HepG2 (cell line): ENCODE measurements around the gene CDH22. TPM values are rescaled to one million over a fixed set of nuclear protein-coding genes. Genes with fewer than 3 reads are reported as not detected.

Experiments used
- ARNT2 ChIP-seq: sonication (generic); formaldehyde crosslinking; IDR thresholded peaks from 2 replicates; pipeline ENCODE4 v1.8.0; 2022; ENCODE audit warnings: mild to moderate bottlenecking, low read depth, missing genetic modification reagents, moderate library complexity
- ATF7-NPFF ChIP-seq: sonication (generic); formaldehyde crosslinking; IDR thresholded peaks from 2 replicates; pipeline ENCODE4 v1.8.1; 2023; ENCODE audit warnings: mild to moderate bottlenecking, low read depth, missing genetic modification reagents, moderate library complexity
- BCL6 ChIP-seq: IDR thresholded peaks from 2 replicates; pipeline ENCODE4 v1.6.1; 2016; ENCODE audit warnings: missing genetic modification reagents, missing compliant biosample characterization
- ELF3 ChIP-seq: IDR thresholded peaks from 2 replicates; pipeline ENCODE4 v1.6.1; 2016; ENCODE audit warnings: missing genetic modification reagents, missing compliant biosample characterization
- HDAC2 ChIP-seq: sonication (generic); formaldehyde crosslinking; IDR thresholded peaks from 2 replicates; pipeline ENCODE4 v1.4.0; 2020; ENCODE audit warnings: missing genetic modification reagents
- HNRNPUL1 ChIP-seq: fragments of 200-400 bp; formaldehyde crosslinking; IDR thresholded peaks from 2 replicates; pipeline ENCODE4 v1.6.1; 2017; ENCODE audit warnings: low read depth, mild to moderate bottlenecking, low read length, moderate library complexity
- KLF13 ChIP-seq: sonication (generic); formaldehyde crosslinking; IDR thresholded peaks from 2 replicates; pipeline ENCODE4 v1.4.0; 2020; ENCODE audit warnings: mild to moderate bottlenecking, missing genetic modification reagents
- MEF2D ChIP-seq: sonication (generic); formaldehyde crosslinking; IDR thresholded peaks from 2 replicates; pipeline ENCODE4 v1.5.1; 2020; ENCODE audit warnings: mild to moderate bottlenecking, missing genetic modification reagents
- MIER2 ChIP-seq: IDR thresholded peaks from 2 replicates; pipeline ENCODE4 v1.6.1; 2016; ENCODE audit warnings: missing biosample characterization, missing genetic modification reagents
- NFE2L2 ChIP-seq: fragments of 150-350 bp; IDR thresholded peaks from 2 replicates; pipeline ENCODE4 v1.6.1; 2014; ENCODE audit warnings: low read length
- RCOR2 ChIP-seq: IDR thresholded peaks from 2 replicates; pipeline ENCODE4 v1.6.1; 2016; ENCODE audit warnings: missing biosample characterization, missing genetic modification reagents
- SAP130 ChIP-seq: IDR thresholded peaks from 2 replicates; pipeline ENCODE4 v1.6.1; 2016; ENCODE audit warnings: low read depth
- TSC22D2 ChIP-seq: sonication (generic); formaldehyde crosslinking; IDR thresholded peaks from 2 replicates; pipeline ENCODE4 v1.5.1; 2020; ENCODE audit warnings: missing genetic modification reagents, mild to moderate bottlenecking, borderline replicate concordance
- ZBTB8A ChIP-seq: sonication (generic); formaldehyde crosslinking; IDR thresholded peaks from 2 replicates; pipeline ENCODE4 v1.4.0; 2020; ENCODE audit warnings: mild to moderate bottlenecking, low read depth, missing genetic modification reagents, borderline replicate concordance
- ZFP36 ChIP-seq: fragments of 150-350 bp; IDR thresholded peaks from 2 replicates; pipeline ENCODE4 v1.6.1; 2018; ENCODE audit warnings: borderline replicate concordance, low read length, low read depth; ENCODE audit not compliant: partially characterized antibody
- ZNF20 ChIP-seq: sonication (generic); formaldehyde crosslinking; IDR thresholded peaks from 2 replicates; pipeline ENCODE4 v1.4.0; 2020; ENCODE audit warnings: mild to moderate bottlenecking, moderate library complexity, missing genetic modification reagents
- ZNF282 ChIP-seq: fragments of 450-650 bp; IDR thresholded peaks from 2 replicates; pipeline ENCODE4 v1.6.1; 2018; ENCODE audit not compliant: partially characterized antibody
- ZNF451 ChIP-seq: sonication (generic); formaldehyde crosslinking; IDR thresholded peaks from 2 replicates; pipeline ENCODE4 v1.5.0; 2020; ENCODE audit warnings: mild to moderate bottlenecking, missing genetic modification reagents
- ZNF792 ChIP-seq: IDR thresholded peaks from 2 replicates; pipeline ENCODE4 v1.6.1; 2016
- polyA plus RNA-seq, 8 experiments: library from polyadenylated mRNA; depleted of rRNA in 3 of 8; stranded (reverse) in 7 of 8; unstranded in 1 of 8; fragments of >200 nt; fragmentation: Illumina TruSeq in 4 of 8; extraction: Trizol in 4 of 8; gene quantifications; 2 replicates each; pipeline versions ENCODE4 v1.2.1 to v1.2.3, GENCODE V29; 2011 to 2016; ENCODE audit warnings: low read depth in 4 of 8, missing spikeins in 1 of 8, mixed read lengths in 1 of 8; ENCODE audit not compliant: insufficient read depth in 1 of 8
- total RNA-seq, 5 experiments: library from RNA; depleted of rRNA; stranded (reverse); fragments of >200 nt; fragmentation: Illumina TruSeq; extraction: Trizol; gene quantifications; 2 replicates each; pipeline ENCODE4 v1.2.3, GENCODE V29; 2016; ENCODE audit warnings: low read depth in 1 of 5
- TF ChIP-seq, protein P1 (sequence below): sonication (generic); formaldehyde crosslinking; conservative IDR thresholded peaks from 2 replicates; pipeline ENCODE4 v1.4.0; 2020; ENCODE audit warnings: missing genetic modification reagents
- TF ChIP-seq, protein P2 (sequence below): IDR thresholded peaks from 2 replicates; pipeline ENCODE4 v1.6.1; 2016
- TF ChIP-seq, protein P3 (sequence below): sonication (generic); formaldehyde crosslinking; conservative IDR thresholded peaks from 2 replicates; pipeline ENCODE4 v1.5.0; 2020; ENCODE audit warnings: missing genetic modification reagents
- TF ChIP-seq, protein P4 (sequence below): sonication (generic); formaldehyde crosslinking; IDR thresholded peaks from 2 replicates; pipeline ENCODE4 v1.4.0; 2020; ENCODE audit warnings: mild to moderate bottlenecking, missing genetic modification reagents
- TF ChIP-seq, protein P5 (sequence below): sonication (generic); formaldehyde crosslinking; IDR thresholded peaks from 2 replicates; pipeline ENCODE4 v1.5.0; 2020; ENCODE audit warnings: missing genetic modification reagents, mild to moderate bottlenecking, borderline replicate concordance

The CDH22 gene
- total and polyA plus RNA-seq, 2 of the 13 experiments (the other 11 are each of a cell fraction or from before 2014, with no cell fraction given), result not detected

DNA sequence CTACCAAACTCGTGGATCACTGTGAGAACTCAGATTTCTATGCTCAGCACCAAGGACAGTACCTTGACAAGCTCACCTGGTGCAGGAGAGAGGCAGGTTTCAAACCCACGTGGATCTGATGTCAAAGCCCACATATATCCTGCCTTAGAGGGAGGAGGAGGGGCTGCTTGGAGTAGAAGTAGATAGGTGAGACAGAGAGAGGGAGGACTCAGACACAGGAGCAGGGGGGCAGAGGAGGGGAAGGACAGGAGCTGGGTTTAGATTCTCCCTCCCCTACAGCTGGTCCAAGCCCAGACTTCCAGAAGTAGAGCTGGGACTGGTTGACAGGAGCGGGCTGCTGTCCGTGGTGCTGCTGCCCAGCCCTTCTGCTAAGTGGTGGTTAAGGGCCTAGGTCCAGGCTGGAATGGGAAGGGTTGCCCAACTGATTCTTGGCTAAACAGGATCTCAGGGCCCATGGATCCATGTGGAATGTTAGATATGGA is 77.5 kb downstream of the CDH22 start (continued):
- TF ChIP-seq, protein P1, sequence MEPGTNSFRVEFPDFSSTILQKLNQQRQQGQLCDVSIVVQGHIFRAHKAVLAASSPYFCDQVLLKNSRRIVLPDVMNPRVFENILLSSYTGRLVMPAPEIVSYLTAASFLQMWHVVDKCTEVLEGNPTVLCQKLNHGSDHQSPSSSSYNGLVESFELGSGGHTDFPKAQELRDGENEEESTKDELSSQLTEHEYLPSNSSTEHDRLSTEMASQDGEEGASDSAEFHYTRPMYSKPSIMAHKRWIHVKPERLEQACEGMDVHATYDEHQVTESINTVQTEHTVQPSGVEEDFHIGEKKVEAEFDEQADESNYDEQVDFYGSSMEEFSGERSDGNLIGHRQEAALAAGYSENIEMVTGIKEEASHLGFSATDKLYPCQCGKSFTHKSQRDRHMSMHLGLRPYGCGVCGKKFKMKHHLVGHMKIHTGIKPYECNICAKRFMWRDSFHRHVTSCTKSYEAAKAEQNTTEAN (CRISPR knock-in tag), result 0 out of 2 replicates have a peak, but pooled peaks have one; percentile 59
- TF ChIP-seq RCOR2 (CRISPR knock-in tag) (no peak), HDAC2 (CRISPR knock-in tag) (peak; percentile 81), ZNF20 (CRISPR knock-in tag) (no peak), HNRNPUL1 (no peak), MEF2D (CRISPR knock-in tag) (peak; percentile 47; the same call in 1 of the 2 replicates), SAP130 (peak; percentile 85), ZNF451 (CRISPR knock-in tag) (no peak), ARNT2 (CRISPR knock-in tag) (peak; percentile 31; the same call in 1 of the 2 replicates), MIER2 (CRISPR knock-in tag) (peak; percentile 98), KLF13 (0 out of 2 replicates have a peak, but pooled peaks have one; percentile 32), ATF7-NPFF (no peak), NFE2L2 (no peak), ELF3 (CRISPR knock-in tag) (peak; percentile 55; the same call in 1 of the 2 replicates), ZNF792 (CRISPR knock-in tag) (peak; percentile 89; the same call in 1 of the 2 replicates), TSC22D2 (CRISPR knock-in tag) (peak; percentile 92), ZNF282 (no peak), ZFP36 (no peak), BCL6 (peak; percentile 26; the same call in 1 of the 2 replicates), ZBTB8A (CRISPR knock-in tag) (no peak)
- TF ChIP-seq, protein P2, sequence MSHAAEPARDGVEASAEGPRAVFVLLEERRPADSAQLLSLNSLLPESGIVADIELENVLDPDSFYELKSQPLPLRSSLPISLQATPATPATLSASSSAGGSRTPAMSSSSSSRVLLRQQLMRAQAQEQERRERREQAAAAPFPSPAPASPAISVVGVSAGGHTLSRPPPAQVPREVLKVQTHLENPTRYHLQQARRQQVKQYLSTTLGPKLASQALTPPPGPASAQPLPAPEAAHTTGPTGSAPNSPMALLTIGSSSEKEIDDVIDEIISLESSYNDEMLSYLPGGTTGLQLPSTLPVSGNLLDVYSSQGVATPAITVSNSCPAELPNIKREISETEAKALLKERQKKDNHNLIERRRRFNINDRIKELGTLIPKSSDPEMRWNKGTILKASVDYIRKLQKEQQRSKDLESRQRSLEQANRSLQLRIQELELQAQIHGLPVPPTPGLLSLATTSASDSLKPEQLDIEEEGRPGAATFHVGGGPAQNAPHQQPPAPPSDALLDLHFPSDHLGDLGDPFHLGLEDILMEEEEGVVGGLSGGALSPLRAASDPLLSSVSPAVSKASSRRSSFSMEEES (CRISPR knock-in tag), result peak; percentile 70; the same call in 1 of the 2 replicates
- TF ChIP-seq, protein P3, sequence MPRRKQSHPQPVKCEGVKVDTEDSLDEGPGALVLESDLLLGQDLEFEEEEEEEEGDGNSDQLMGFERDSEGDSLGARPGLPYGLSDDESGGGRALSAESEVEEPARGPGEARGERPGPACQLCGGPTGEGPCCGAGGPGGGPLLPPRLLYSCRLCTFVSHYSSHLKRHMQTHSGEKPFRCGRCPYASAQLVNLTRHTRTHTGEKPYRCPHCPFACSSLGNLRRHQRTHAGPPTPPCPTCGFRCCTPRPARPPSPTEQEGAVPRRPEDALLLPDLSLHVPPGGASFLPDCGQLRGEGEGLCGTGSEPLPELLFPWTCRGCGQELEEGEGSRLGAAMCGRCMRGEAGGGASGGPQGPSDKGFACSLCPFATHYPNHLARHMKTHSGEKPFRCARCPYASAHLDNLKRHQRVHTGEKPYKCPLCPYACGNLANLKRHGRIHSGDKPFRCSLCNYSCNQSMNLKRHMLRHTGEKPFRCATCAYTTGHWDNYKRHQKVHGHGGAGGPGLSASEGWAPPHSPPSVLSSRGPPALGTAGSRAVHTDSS (CRISPR knock-in tag), result no peak
- TF ChIP-seq, protein P4, sequence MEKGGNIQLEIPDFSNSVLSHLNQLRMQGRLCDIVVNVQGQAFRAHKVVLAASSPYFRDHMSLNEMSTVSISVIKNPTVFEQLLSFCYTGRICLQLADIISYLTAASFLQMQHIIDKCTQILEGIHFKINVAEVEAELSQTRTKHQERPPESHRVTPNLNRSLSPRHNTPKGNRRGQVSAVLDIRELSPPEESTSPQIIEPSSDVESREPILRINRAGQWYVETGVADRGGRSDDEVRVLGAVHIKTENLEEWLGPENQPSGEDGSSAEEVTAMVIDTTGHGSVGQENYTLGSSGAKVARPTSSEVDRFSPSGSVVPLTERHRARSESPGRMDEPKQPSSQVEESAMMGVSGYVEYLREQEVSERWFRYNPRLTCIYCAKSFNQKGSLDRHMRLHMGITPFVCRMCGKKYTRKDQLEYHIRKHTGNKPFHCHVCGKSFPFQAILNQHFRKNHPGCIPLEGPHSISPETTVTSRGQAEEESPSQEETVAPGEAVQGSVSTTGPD (CRISPR knock-in tag), result no peak
- TF ChIP-seq, protein P5, sequence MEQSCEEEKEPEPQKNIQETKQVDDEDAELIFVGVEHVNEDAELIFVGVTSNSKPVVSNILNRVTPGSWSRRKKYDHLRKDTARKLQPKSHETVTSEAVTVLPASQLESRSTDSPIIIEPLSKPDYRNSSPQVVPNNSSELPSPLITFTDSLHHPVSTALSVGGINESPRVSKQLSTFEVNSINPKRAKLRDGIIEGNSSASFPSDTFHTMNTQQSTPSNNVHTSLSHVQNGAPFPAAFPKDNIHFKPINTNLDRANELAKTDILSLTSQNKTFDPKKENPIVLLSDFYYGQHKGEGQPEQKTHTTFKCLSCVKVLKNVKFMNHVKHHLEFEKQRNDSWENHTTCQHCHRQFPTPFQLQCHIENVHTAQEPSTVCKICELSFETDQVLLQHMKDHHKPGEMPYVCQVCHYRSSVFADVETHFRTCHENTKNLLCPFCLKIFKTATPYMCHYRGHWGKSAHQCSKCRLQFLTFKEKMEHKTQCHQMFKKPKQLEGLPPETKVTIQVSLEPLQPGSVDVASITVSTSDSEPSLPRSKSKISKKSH, result peak; percentile 71; the same call in 1 of the 2 replicates
